B cell (primary cell): ENCODE results near the gene CAPZB. TPM values are rescaled to one million over a fixed set of nuclear protein-coding genes. Genes with fewer than 3 reads are reported as not detected.

ENCODE experiments used
- ATAC-seq: fragments of 200-7000 bp; cut with Tn5 transposase; one replicate; pipeline ENCODE4 v1.10.0; 2021; ENCODE audit warnings: low read depth, mild to moderate bottlenecking, moderate number of reproducible peaks, moderate library complexity
- CTCF ChIA-PET: fragments of 350-600 bp; sonication (Branson Sonifier 250); formaldehyde crosslinking; loops from one replicate; lab custom pipeline; 2021; ENCODE audit warnings: antibody characterized with exemption, inconsistent platforms; lab: Charles Lee
- POLR2A ChIA-PET: fragments of 350-600 bp; sonication (Branson Sonifier 250); formaldehyde crosslinking; loops from one replicate; lab custom pipeline; 2021; ENCODE audit warnings: antibody characterized with exemption; lab: Charles Lee
- DNase-seq: peaks from one replicate; pipeline ENCODE4 v3.0.0; 2013
- H2AFZ ChIP-seq: 2 replicates; pipeline ENCODE4 v1.6.1; 2012; ENCODE audit warnings: mild to moderate bottlenecking, low read depth, low read length; ENCODE audit not compliant: insufficient read depth, poor library complexity, severe bottlenecking
- H3K27ac ChIP-seq, 2 donors: 1 replicate in 1 of 2; 2 replicates in 1 of 2; pipeline ENCODE4 v1.5.1; 2012 to 2013; ENCODE audit warnings: low read length in 2 of 2, mild to moderate bottlenecking in 2 of 2, moderate library complexity in 1 of 2
- H3K27me3 ChIP-seq, 4 experiments: fragments of 200-600 bp in 1 of 4; sonication (generic) in 1 of 4; replicated peaks in 1 of 4; 1 replicate in 2 of 4; 2 replicates in 2 of 4; pipeline versions ENCODE4 v1.6.1 to v1.7.0; 2013 to 2016; ENCODE audit warnings: low read length in 3 of 4, mild to moderate bottlenecking in 2 of 4, mixed read lengths in 1 of 4, moderate library complexity in 1 of 4; ENCODE audit not compliant: insufficient read depth in 4 of 4, control insufficient read depth in 3 of 4; ENCODE audit errors: control extremely low read depth in 1 of 4
- H3K36me3 ChIP-seq, 2 experiments: replicated peaks in 1 of 2; 1 replicate in 1 of 2; 2 replicates in 1 of 2; pipeline versions ENCODE4 v1.6.1 to v1.7.1; 2013; ENCODE audit warnings: low read length in 1 of 2; ENCODE audit not compliant: insufficient read depth in 2 of 2, control insufficient read depth in 1 of 2; ENCODE audit errors: control extremely low read depth in 1 of 2, extremely low read depth in 1 of 2
- H3K4me1 ChIP-seq, 2 donors: fragments of 200-600 bp in 1 of 2; sonication (generic) in 1 of 2; 1 replicate in 1 of 2; 2 replicates in 1 of 2; pipeline versions ENCODE4 v1.5.1 to v1.6.1; 2013 to 2017; ENCODE audit warnings: low read length in 2 of 2; ENCODE audit not compliant: control insufficient read depth in 2 of 2, insufficient read depth in 2 of 2
- H3K4me2 ChIP-seq: replicated peaks from 2 replicates; pipeline ENCODE3; 2012; ENCODE audit warnings: mild to moderate bottlenecking, low read depth, low read length; ENCODE audit not compliant: poor library complexity, severe bottlenecking
- H3K4me3 ChIP-seq, 5 experiments: fragments of 200-600 bp in 1 of 5; sonication (generic) in 1 of 5; 1 replicate in 3 of 5; 2 replicates in 2 of 5; pipeline versions ENCODE4 v1.5.1 to v1.7.0; 2011 to 2016; ENCODE audit warnings: low read length in 4 of 5, mild to moderate bottlenecking in 4 of 5, low read depth in 2 of 5, control low read depth in 1 of 5, moderate library complexity in 1 of 5; ENCODE audit not compliant: insufficient read depth in 1 of 5; ENCODE audit errors: control extremely low read depth in 1 of 5, extremely low read depth in 1 of 5
- H3K79me2 ChIP-seq: fragments of 200-600 bp; sonication (generic); one replicate; pipeline ENCODE4 v1.6.0; 2016; ENCODE audit warnings: low read length; ENCODE audit not compliant: control insufficient read depth, insufficient read depth
- H3K9ac ChIP-seq: fragments of 200-600 bp; sonication (generic); 2 replicates; pipeline ENCODE4 v1.6.1; 2017; ENCODE audit warnings: mild to moderate bottlenecking, low read length, moderate library complexity
- H3K9me3 ChIP-seq, 3 donors: one replicate each; pipeline versions ENCODE4 v1.6.1 to v1.7.1; 2013; ENCODE audit warnings: low read length in 2 of 3; ENCODE audit not compliant: control insufficient read depth in 2 of 3, insufficient read depth in 1 of 3; ENCODE audit errors: control extremely low read depth in 1 of 3
- H4K20me1 ChIP-seq: 2 replicates; pipeline ENCODE4 v1.6.0; 2012; ENCODE audit warnings: mild to moderate bottlenecking, low read length; ENCODE audit not compliant: insufficient read depth, control insufficient read depth, poor library complexity, severe bottlenecking
- H3K27ac Mint-ChIP-seq: one replicate; pipeline ENCODE4 v1.8.0; 2021; ENCODE audit warnings: mixed read lengths
- H3K27me3 Mint-ChIP-seq: one replicate; pipeline ENCODE4 v1.8.0; 2021; ENCODE audit warnings: mixed read lengths
- H3K4me1 Mint-ChIP-seq: one replicate; pipeline ENCODE4 v1.8.0; 2021; ENCODE audit warnings: mixed read lengths
- H3K4me3 Mint-ChIP-seq: one replicate; pipeline ENCODE4 v1.8.0; 2021; ENCODE audit warnings: mixed read lengths
- H3K9me3 Mint-ChIP-seq: one replicate; pipeline ENCODE4 v1.8.0; 2022; ENCODE audit warnings: mixed read lengths; ENCODE audit not compliant: insufficient read depth
- CTCF ChIP-seq: fragments of 200-600 bp; IDR thresholded peaks from one replicate; pipeline ENCODE4 v1.8.0; 2022; ENCODE audit warnings: antibody characterized with exemption, mild to moderate bottlenecking
- EZH2 ChIP-seq: IDR thresholded peaks from 2 replicates; pipeline ENCODE4 v1.6.1; 2012; ENCODE audit warnings: borderline replicate concordance, low read depth, mild to moderate bottlenecking, moderate library complexity, low read length; ENCODE audit not compliant: insufficient read depth, poor library complexity, severe bottlenecking
- WGBS: methylation state at CpG from one replicate; pipeline ENCODE4 v1.1.5; 2013; ENCODE audit warnings: missing lambda C conversion rate; ENCODE audit not compliant: insufficient coverage; 5-methylcytosine and 5-hydroxymethylcytosine counted together
- intact Hi-C: fragments of 100-400 bp; cut with micrococcal nuclease; formaldehyde crosslinking; loops from one replicate; pipeline ENCODE4 v1.10.0; 2022
- polyA plus RNA-seq: library from polyadenylated mRNA; depleted of rRNA; stranded (reverse); fragments of >200 nt; gene quantifications from 2 replicates; pipeline ENCODE4 v1.2.3, GENCODE V29; 2012
- total RNA-seq, 2 donors: library from RNA; stranded (reverse); fragments of 120-200 nt in 1 of 2; gene quantifications; 1 replicate in 1 of 2; 2 replicates in 1 of 2; pipeline versions ENCODE4 v1.2.3 to v1.2.4, GENCODE V29; 2013 to 2022

The CAPZB gene
- total and polyA plus RNA-seq, 2 donors (not counting 1 experiment from before 2014, with no cell fraction given), result 126 to 193 TPM

DNA sequence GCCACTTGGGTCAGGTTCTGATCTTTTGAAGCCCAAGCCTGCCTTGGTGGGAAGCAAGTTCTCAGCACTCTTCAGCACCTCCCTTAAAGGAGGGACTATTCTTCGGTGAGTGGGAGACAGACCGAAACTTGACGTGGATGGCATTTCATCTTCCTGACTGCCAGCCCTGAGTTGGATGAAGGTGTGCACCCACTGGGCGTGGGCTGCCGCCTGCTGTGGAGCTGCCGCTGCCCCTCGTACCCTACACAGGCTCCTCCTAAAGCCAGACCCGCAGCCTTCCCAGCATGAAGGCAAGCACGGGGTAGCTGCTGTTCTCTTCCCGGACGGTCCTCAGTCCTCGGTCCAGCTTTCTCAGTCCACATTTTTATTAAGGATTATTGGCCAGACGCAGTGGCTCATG, 89.1 kb downstream of the CAPZB start:
- Histone ChIP-seq H3K4me3 (no peak overlapping the region), H3K9ac (no peak overlapping the region), H3K4me2 (no peak overlapping the region), H2AFZ (no peak overlapping the region), H3K79me2 (peaks cover 98% of the 10 kb centered on the region), H3K4me1 (peaks cover 28 to 44% of the 10 kb centered on the region in 2 donors), H3K27ac (no peak overlapping the region), H3K9me3 (no peaks in the 10 kb centered on the region), H4K20me1 (peaks cover 92% of the 10 kb centered on the region), H3K36me3 (peaks cover 0 to 22% of the 10 kb centered on the region in 2 experiments), H3K27me3 (no peaks in the 10 kb centered on the region)
- ChIA-PET POLR2A (interaction anchor here (0.6 kb wide), 1 partner anchor 389 kb away, joined by 5 read pairs; no protein-coding TSS in a partner anchor), CTCF (interaction anchor here (6.2 kb wide), 1 partner anchor 186 kb away, joined by 77 read pairs; no protein-coding TSS in a partner anchor)
- H3K4me3 Mint-ChIP-seq, result no peak overlapping the region
- no peaks in the 10 kb centered on the region for H3K9me3 Mint-ChIP-seq
- DNase-seq, result no peak
- intact Hi-C loops, result no loop called here
- no peak for ATAC-seq
- no peaks in the 10 kb centered on the region for H3K27me3 Mint-ChIP-seq
- H3K27ac Mint-ChIP-seq, result no peak overlapping the region
- H3K4me1 Mint-ChIP-seq, result peaks cover 49% of the 10 kb centered on the region
- TF ChIP-seq EZH2, result no peak
- no peak for TF ChIP-seq CTCF
- 100% methylated on average over 9 of the region's 13 CpGs for WGBS

DNA sequence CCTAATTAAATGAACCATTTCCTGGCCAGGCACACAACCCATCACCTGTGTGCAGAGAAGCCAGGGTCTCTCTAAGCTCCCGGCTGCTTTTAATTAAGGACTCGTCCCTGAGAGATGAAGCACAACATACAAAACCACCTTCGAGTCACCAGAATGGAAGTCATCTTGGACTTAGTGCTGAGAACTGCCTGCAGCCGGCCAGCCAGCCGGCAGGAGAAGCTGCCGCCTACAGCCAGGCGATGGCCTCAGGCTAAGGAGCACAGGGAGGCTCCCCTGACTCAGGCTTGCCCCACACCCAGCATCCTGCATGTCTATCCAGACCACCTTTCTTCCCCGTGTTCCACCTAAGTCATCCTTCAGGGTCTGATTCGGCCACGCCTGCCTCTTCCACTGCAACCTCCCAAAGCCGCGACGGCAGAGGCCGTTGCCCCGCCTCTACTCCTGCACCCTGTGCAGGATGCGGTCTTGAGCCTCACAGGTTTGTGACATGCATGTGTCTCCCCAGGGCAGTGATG, 89.6 kb downstream of the CAPZB start:
- CTCF ChIA-PET, result interaction anchor here (6.2 kb wide), 1 partner anchor 187 kb away, joined by 77 read pairs; no protein-coding TSS in a partner anchor
- no peak overlapping the region for H3K9ac ChIP-seq
- H3K27me3 ChIP-seq, result no peaks in the 10 kb centered on the region
- intact Hi-C loops, result no loop called here
- DNase-seq, result no peak
- no peak overlapping the region for H3K27ac ChIP-seq
- POLR2A ChIA-PET, result interaction anchor here (0.6 kb wide), 1 partner anchor 389 kb away, joined by 5 read pairs; no protein-coding TSS in a partner anchor
- Mint-ChIP-seq H3K4me3 (no peak overlapping the region), H3K27me3 (no peaks in the 10 kb centered on the region), H3K9me3 (no peaks in the 10 kb centered on the region), H3K27ac (no peak overlapping the region), H3K4me1 (peaks cover 54% of the 10 kb centered on the region)
- peaks cover 88% of the 10 kb centered on the region for H4K20me1 ChIP-seq
- no peaks in the 10 kb centered on the region for H3K9me3 ChIP-seq
- H3K4me2 ChIP-seq, result no peak overlapping the region
- ATAC-seq, result no peak
- no peak overlapping the region for H3K4me3 ChIP-seq
- WGBS, result 98% methylated on average over 16 of the region's 16 CpGs
- H3K79me2 ChIP-seq, result peaks cover 94% of the 10 kb centered on the region
- peaks cover 30 to 49% of the 10 kb centered on the region in 2 donors for H3K4me1 ChIP-seq
- no peak overlapping the region for H2AFZ ChIP-seq
- H3K36me3 ChIP-seq, result peaks cover 0 to 22% of the 10 kb centered on the region in 2 experiments
- TF ChIP-seq CTCF (no peak), EZH2 (no peak)
